GM23338 (cell line): ENCODE results near the gene TFIP11. TPM values are rescaled to one million over a fixed set of nuclear protein-coding genes. Genes with fewer than 3 reads are reported as not detected.

Experiments
- ATAC-seq: fragments of 200-7000 bp; cut with Tn5 transposase; 3 replicates; pipeline ENCODE4 v1.9.1; 2020
- DNase-seq: peaks from one replicate; pipeline ENCODE4 v3.0.0-alpha.2; 2015; ENCODE audit warnings: low spot score
- H2AFZ ChIP-seq: fragments of 200-600 bp; sonication (generic); 2 replicates; pipeline ENCODE4 v1.8.0; 2016; ENCODE audit warnings: antibody characterized with exemption, mild to moderate bottlenecking, moderate library complexity
- H3F3A ChIP-seq: fragments of 200-600 bp; sonication (generic); replicated peaks from 2 replicates; pipeline ENCODE4 v1.8.0; 2017; ENCODE audit warnings: antibody characterized with exemption, mixed run types, low read depth
- H3K27ac ChIP-seq: fragments of 200-600 bp; sonication (generic); 2 replicates; pipeline ENCODE4 v1.6.1; 2016; ENCODE audit warnings: low read depth
- H3K27me3 ChIP-seq: fragments of 200-600 bp; sonication (generic); 2 replicates; pipeline ENCODE4 v1.8.0; 2016; ENCODE audit warnings: mild to moderate bottlenecking, mixed run types, moderate library complexity; ENCODE audit not compliant: insufficient read depth
- H3K36me3 ChIP-seq: fragments of 200-600 bp; sonication (generic); 2 replicates; pipeline ENCODE4 v1.8.0; 2016; ENCODE audit warnings: mild to moderate bottlenecking; ENCODE audit not compliant: insufficient read depth
- H3K4me1 ChIP-seq: fragments of 200-600 bp; sonication (generic); 2 replicates; pipeline ENCODE4 v1.8.0; 2016; ENCODE audit warnings: mild to moderate bottlenecking, moderate library complexity; ENCODE audit not compliant: insufficient read depth
- H3K4me2 ChIP-seq: fragments of 200-600 bp; sonication (generic); 2 replicates; pipeline ENCODE4 v1.7.1; 2017; ENCODE audit warnings: mixed run types
- H3K4me3 ChIP-seq: fragments of 200-600 bp; sonication (generic); 2 replicates; pipeline ENCODE4 v1.6.1; 2016; ENCODE audit warnings: mixed run types
- H3K79me2 ChIP-seq: fragments of 200-600 bp; sonication (generic); replicated peaks from 2 replicates; pipeline ENCODE4 v1.8.0; 2017; ENCODE audit warnings: mild to moderate bottlenecking; ENCODE audit not compliant: insufficient read depth
- H3K9me2 ChIP-seq: fragments of 200-600 bp; sonication (generic); 2 replicates; pipeline ENCODE4 v1.8.0; 2017; ENCODE audit not compliant: insufficient read depth
- H4K20me1 ChIP-seq: fragments of 200-600 bp; sonication (generic); replicated peaks from 2 replicates; pipeline ENCODE4 v1.8.0; 2017; ENCODE audit warnings: mild to moderate bottlenecking; ENCODE audit not compliant: insufficient read depth
- H3K27ac Mint-ChIP-seq: 2 replicates; pipeline ENCODE4 v1.8.0; 2020; ENCODE audit warnings: inconsistent platforms, mild to moderate bottlenecking, moderate library complexity, mixed read lengths
- H3K27me3 Mint-ChIP-seq: 3 replicates; pipeline ENCODE4 v1.8.0; 2022; ENCODE audit warnings: low read depth, mild to moderate bottlenecking, moderate library complexity, mixed read lengths, inconsistent platforms; ENCODE audit not compliant: insufficient read depth, poor library complexity
- H3K36me3 Mint-ChIP-seq: 3 replicates; pipeline ENCODE4 v1.8.0; 2021; ENCODE audit warnings: low read depth, mild to moderate bottlenecking, inconsistent platforms, moderate library complexity, mixed read lengths
- H3K4me1 Mint-ChIP-seq: 3 replicates; pipeline ENCODE4 v1.8.0; 2020; ENCODE audit warnings: mild to moderate bottlenecking, inconsistent platforms, mixed read lengths
- H3K4me3 Mint-ChIP-seq: 3 replicates; pipeline ENCODE4 v1.8.0; 2021; ENCODE audit warnings: moderate library complexity, mild to moderate bottlenecking, inconsistent platforms, mixed read lengths
- H3K9me3 Mint-ChIP-seq: 3 replicates; pipeline ENCODE4 v1.8.0; 2020; ENCODE audit warnings: moderate library complexity, mild to moderate bottlenecking, inconsistent platforms, mixed read lengths
- CREB1 ChIP-seq: fragments of 250-450 bp; sonication (Bioruptor Pico); IDR thresholded peaks from 2 replicates; pipeline ENCODE4 v1.5.0; 2020; ENCODE audit warnings: low read depth, mild to moderate bottlenecking, moderate library complexity
- EZH2 ChIP-seq: fragments of 200-600 bp; sonication (generic); IDR thresholded peaks from one replicate; pipeline ENCODE4 v1.8.0; 2017; ENCODE audit warnings: antibody characterized with exemption, mild to moderate bottlenecking, low read depth; ENCODE audit not compliant: unreplicated experiment
- JUNB ChIP-seq: IDR thresholded peaks from one replicate; pipeline ENCODE4 v1.6.1; 2016; ENCODE audit warnings: antibody characterized with exemption; ENCODE audit not compliant: unreplicated experiment
- NANOG ChIP-seq: IDR thresholded peaks from 2 replicates; pipeline ENCODE4 v1.6.1; 2016; ENCODE audit warnings: antibody characterized with exemption, borderline replicate concordance
- POLR2AphosphoS5 ChIP-seq: IDR thresholded peaks from 2 replicates; pipeline ENCODE4 v1.6.1; 2016; ENCODE audit warnings: antibody characterized with exemption, low read depth
- REST ChIP-seq: IDR thresholded peaks from one replicate; pipeline ENCODE4 v1.6.1; 2018; ENCODE audit warnings: antibody characterized with exemption; ENCODE audit not compliant: unreplicated experiment
- STAT1 ChIP-seq: IDR thresholded peaks from one replicate; pipeline ENCODE4 v1.6.1; 2016; ENCODE audit warnings: antibody characterized with exemption; ENCODE audit not compliant: unreplicated experiment
- ZNF114 ChIP-seq: fragments of 250-450 bp; sonication (Bioruptor Pico); IDR thresholded peaks from 2 replicates; pipeline ENCODE4 v1.5.0; 2020; ENCODE audit warnings: mild to moderate bottlenecking, moderate library complexity
- ZNF331 ChIP-seq: fragments of 250-450 bp; sonication (Bioruptor Pico); IDR thresholded peaks from 2 replicates; pipeline ENCODE4 v1.5.0; 2020; ENCODE audit warnings: low read depth, mild to moderate bottlenecking, moderate library complexity
- polyA plus RNA-seq: library from polyadenylated mRNA; unstranded; fragments of >200 nt; fragmentation: Nextera tagmentation; extraction: Ambion mirVana; gene quantifications from 2 replicates; pipeline ENCODE4 v1.2.1, GENCODE V29; 2016
- total RNA-seq: library from RNA; depleted of rRNA; stranded (reverse); fragments of >200 nt; shearing (Covaris generic); gene quantifications from 2 replicates; pipeline ENCODE4 v1.2.3, GENCODE V29; 2014
- TF ChIP-seq, protein P1 (sequence below): IDR thresholded peaks from 2 replicates; pipeline ENCODE4 v1.6.1; 2016; ENCODE audit warnings: antibody characterized with exemption
- TF ChIP-seq, protein P2 (sequence below), 2 experiments: fragments of 200-600 bp in 1 of 2; sonication (generic) in 1 of 2; conservative IDR thresholded peaks; 2 replicates each; pipeline versions ENCODE4 v1.5.1 to v1.6.1; 2016 to 2017; ENCODE audit warnings: antibody characterized with exemption in 2 of 2, low read depth in 2 of 2, mild to moderate bottlenecking in 2 of 2, moderate library complexity in 1 of 2

TFIP11 gene
- total and polyA plus RNA-seq, 2 experiments from 2014 or later, result 17.1 to 26.2 TPM

DNA sequence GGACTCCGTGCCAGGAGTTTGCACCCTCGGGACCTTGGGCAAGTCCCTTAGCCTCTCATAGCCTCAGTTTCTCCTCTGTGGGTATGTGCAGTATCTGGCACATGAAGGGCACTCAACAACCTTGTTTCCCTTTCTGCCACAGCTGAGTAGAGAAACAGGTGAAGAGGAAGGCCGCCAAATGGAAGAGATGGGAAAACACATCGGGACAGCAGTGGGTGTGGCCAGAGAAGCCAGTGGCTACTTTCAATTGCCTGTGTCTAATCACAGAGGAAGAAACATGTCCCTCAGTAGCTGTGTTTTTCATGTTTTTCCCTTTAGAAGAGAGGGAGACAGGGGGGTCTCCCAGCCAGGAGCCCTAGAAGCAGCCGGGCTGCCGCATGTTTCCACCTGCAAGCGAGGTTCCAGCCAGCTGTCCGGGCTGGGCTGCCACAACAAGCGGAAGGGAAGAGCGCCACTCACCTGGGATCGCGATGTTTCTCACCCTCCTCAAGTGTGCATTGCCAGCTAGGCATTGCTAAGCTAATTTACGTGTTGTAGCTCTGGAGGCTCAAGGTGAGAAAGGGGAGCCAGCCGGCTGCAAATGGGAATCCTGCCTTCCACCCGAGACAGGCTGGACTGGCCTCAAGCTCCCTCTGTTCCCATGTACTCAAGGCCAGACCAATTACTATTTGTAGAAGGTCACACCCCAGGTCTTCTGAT lies 66.5 kb downstream of the TFIP11 start:
- Mint-ChIP-seq H3K27ac (no peak overlapping the region), H3K36me3 (peaks cover 5% of the 10 kb centered on the region; the same call in 2 of the 3 replicates), H3K9me3 (no peaks in the 10 kb centered on the region), H3K4me3 (no peak overlapping the region), H3K27me3 (peaks cover 11% of the 10 kb centered on the region), H3K4me1 (peaks cover 10% of the 10 kb centered on the region)
- peak; percentile 20 for ATAC-seq
- no peak overlapping the region for H3K4me3 ChIP-seq
- no peaks in the 10 kb centered on the region for H3K79me2 ChIP-seq
- H4K20me1 ChIP-seq, result no peaks in the 10 kb centered on the region
- no peaks in the 10 kb centered on the region for H3K27me3 ChIP-seq
- H3K4me2 ChIP-seq, result no peak overlapping the region
- H3K27ac ChIP-seq, result no peak overlapping the region
- DNase-seq, result peak; percentile 27
- H2AFZ ChIP-seq, result no peak overlapping the region
- no peaks in the 10 kb centered on the region for H3K36me3 ChIP-seq
- no peaks in the 10 kb centered on the region for H3K9me2 ChIP-seq
- peaks cover 7% of the 10 kb centered on the region; the same call in 1 of the 2 replicates for H3K4me1 ChIP-seq
- no peak for TF ChIP-seq NANOG
- no peak for TF ChIP-seq POLR2AphosphoS5
- no peak for TF ChIP-seq CREB1 (CRISPR knock-in tag)
- no peak for TF ChIP-seq ZNF331 (CRISPR knock-in tag)
- TF ChIP-seq EZH2, result no peak
- TF ChIP-seq STAT1, result no peak
- TF ChIP-seq, protein P1, sequence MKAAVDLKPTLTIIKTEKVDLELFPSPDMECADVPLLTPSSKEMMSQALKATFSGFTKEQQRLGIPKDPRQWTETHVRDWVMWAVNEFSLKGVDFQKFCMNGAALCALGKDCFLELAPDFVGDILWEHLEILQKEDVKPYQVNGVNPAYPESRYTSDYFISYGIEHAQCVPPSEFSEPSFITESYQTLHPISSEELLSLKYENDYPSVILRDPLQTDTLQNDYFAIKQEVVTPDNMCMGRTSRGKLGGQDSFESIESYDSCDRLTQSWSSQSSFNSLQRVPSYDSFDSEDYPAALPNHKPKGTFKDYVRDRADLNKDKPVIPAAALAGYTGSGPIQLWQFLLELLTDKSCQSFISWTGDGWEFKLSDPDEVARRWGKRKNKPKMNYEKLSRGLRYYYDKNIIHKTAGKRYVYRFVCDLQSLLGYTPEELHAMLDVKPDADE, result no peak
- no peak for TF ChIP-seq ZNF114 (CRISPR knock-in tag)
- TF ChIP-seq, protein P2, sequence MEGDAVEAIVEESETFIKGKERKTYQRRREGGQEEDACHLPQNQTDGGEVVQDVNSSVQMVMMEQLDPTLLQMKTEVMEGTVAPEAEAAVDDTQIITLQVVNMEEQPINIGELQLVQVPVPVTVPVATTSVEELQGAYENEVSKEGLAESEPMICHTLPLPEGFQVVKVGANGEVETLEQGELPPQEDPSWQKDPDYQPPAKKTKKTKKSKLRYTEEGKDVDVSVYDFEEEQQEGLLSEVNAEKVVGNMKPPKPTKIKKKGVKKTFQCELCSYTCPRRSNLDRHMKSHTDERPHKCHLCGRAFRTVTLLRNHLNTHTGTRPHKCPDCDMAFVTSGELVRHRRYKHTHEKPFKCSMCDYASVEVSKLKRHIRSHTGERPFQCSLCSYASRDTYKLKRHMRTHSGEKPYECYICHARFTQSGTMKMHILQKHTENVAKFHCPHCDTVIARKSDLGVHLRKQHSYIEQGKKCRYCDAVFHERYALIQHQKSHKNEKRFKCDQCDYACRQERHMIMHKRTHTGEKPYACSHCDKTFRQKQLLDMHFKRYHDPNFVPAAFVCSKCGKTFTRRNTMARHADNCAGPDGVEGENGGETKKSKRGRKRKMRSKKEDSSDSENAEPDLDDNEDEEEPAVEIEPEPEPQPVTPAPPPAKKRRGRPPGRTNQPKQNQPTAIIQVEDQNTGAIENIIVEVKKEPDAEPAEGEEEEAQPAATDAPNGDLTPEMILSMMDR (conservative IDR thresholded peaks at IDR 0.05; ENCODE audit: low read depth in 2 of 2), result no peak
- TF ChIP-seq JUNB, result no peak
- H3F3A ChIP-seq, result no peaks in the 10 kb centered on the region

DNA sequence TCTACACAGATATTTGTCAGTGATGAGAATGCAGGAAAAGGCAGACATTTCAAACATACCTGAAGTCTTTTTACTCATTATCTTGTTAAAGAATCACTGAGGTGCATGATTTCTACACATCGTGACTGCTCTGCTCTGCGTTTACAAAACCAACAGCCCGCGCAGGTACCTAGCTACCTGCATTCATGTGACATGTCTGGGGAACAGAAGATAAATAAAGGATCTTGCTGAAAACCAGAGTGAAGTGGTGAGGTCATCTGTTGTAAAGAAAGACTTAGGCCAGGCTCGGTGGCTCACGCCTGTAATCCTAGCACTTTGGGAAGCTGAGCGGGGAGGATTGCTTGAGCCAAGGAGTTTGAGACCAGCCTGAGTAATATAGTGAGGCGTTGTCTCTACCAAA lies 67.5 kb downstream of the TFIP11 start:
- ATAC-seq, result no peak
- no peaks in the 10 kb centered on the region for H3K36me3 ChIP-seq
- no peak overlapping the region for H2AFZ ChIP-seq
- no peak for DNase-seq
- H3K27ac ChIP-seq, result no peak overlapping the region
- no peaks in the 10 kb centered on the region for H3K79me2 ChIP-seq
- Mint-ChIP-seq H3K9me3 (no peaks in the 10 kb centered on the region), H3K4me1 (peaks cover 10% of the 10 kb centered on the region), H3K4me3 (no peak overlapping the region), H3K27me3 (peaks cover 11% of the 10 kb centered on the region), H3K27ac (no peak overlapping the region), H3K36me3 (peaks cover 4% of the 10 kb centered on the region; the same call in 1 of the 3 replicates)
- no peaks in the 10 kb centered on the region for H3K27me3 ChIP-seq
- H3K9me2 ChIP-seq, result no peaks in the 10 kb centered on the region
- no peaks in the 10 kb centered on the region for H4K20me1 ChIP-seq
- H3K4me1 ChIP-seq, result peaks cover 7% of the 10 kb centered on the region; the same call in 1 of the 2 replicates
- no peak overlapping the region for H3K4me2 ChIP-seq
- no peaks in the 10 kb centered on the region for H3F3A ChIP-seq
- H3K4me3 ChIP-seq, result no peak overlapping the region
- TF ChIP-seq NANOG (no peak), REST (no peak), STAT1 (no peak), JUNB (no peak), POLR2AphosphoS5 (no peak)
